AG09319 (cell line): ENCODE results near the gene LRRC3C.

Experiments used
- DNase-seq: peaks from one replicate; pipeline ENCODE4 v3.0.0-alpha.2; 2010; ENCODE audit warnings: low read depth; ENCODE audit errors: extremely low read depth
- CTCF ChIP-seq: IDR thresholded peaks from 2 replicates; pipeline ENCODE4 v1.5.1; 2011; ENCODE audit warnings: low read depth, mild to moderate bottlenecking, inconsistent platforms, low read length, moderate library complexity

LRRC3C gene

GRCh38 chr17:39925282-39926134, 2.0 kb upstream of the LRRC3C start:
- TF ChIP-seq CTCF: no peak
- no peak for DNase-seq

DNA sequence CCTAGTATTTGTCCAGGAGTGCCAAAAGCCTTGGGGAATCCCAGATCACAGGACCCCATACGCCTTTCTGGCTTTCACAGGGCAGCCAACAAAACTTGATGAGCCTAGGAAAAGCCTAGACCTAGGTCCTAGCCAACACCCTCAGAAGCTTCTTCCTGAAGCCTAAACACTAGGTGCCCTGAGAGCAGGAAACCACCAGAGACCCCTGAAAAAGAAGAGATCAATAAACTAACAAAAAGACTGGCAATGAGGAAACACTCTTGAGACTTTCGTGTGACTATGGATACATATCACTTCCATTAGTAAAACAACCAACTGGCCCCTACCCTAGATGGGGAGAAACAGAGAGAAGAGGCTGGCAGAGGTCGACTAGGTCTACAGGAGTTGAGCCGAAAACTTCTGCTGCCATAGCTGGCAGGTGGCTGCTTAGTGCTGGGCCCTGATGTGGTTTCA, 1.4 kb upstream of the LRRC3C start:
- DNase-seq: no peak

DNA sequence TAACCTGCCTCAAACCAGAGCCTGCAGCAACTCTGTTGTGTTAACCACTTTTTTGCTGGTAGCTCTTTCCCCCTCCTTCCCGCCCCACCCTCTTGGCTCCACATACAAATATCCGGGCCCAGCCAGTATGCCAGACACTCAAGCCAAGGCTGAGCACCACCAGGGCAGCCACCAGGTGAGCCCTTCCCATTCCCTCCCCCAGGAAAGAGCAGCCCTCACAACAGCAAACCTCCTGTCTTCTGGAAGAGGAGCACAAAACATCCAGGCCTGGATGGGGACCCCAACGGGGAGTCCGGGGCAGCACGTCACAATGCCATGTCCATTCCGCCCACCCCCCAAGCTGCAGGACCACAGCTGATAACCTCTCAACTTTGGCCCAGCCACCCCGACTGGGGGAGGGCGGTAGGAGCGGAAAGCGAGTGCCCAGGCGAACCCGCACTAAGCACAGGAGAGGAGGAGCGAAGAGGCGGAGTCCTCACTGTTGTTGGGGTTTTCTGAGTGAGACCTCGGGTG, 888 bp upstream of the LRRC3C start:
- DNase-seq: no peak
- TF ChIP-seq CTCF: no peak; the same call in 1 of the 2 replicates

More for the DNA sequence above, 1.4 kb upstream of the LRRC3C start:
- TF ChIP-seq CTCF: no peak

- no peak for TF ChIP-seq CTCF
- DNase-seq: no peak
Measured at GRCh38 chr17:39927929-39928857, 661 bp downstream of the LRRC3C start.

- no peak for TF ChIP-seq CTCF
- peak; percentile 66 for DNase-seq
Measured at GRCh38 chr17:39928858-39929645, 1.5 kb downstream of the LRRC3C start.

DNA sequence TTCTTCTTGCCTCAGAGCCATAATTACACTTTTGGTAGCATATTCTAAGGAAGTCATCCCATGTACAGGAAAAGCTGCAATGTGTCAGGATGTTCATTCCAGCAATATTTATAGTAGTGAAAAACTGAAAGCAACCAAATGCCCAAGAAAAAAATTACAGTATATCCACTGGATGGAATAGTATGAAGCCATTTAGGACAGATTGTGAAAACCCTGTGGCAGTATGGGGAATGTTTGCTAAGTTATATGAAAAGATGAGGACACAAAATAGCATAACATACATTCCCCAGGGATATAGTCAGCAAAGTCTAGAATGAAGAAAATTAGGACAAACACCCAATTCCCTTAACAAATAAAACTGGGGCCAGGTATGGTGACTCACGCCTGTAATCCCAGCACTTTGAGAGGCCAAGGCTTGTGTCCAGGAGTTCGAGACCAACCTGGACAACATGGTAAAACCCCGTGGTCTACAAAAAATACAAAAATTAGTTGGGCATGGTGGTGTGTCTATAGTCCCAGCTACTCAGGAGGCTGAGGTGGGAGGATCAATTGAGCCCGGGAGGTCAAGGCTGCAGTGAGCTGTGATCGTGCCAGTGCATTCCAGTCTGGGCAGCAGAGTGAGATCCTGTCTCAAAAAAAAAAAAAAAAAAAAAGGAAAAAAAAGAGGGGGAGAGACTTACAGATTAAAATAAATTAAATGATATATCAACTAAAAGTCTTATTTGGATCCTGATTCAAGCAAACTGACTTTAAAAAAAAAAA, 2.3 kb downstream of the LRRC3C start:
- no peak for TF ChIP-seq CTCF
- no peak for DNase-seq
